HEK293 (cell line): ENCODE data around the gene HBG2.

Experiments used
- CTCF ChIA-PET: fragments of 350-600 bp; formaldehyde crosslinking; extraction: SDS; loops from one replicate; lab custom pipeline; 2021; ENCODE audit warnings: antibody characterized with exemption; lab: Yijun Ruan, JAX
- POLR2A ChIA-PET: fragments of 300-600 bp; formaldehyde crosslinking; extraction: SDS; loops from one replicate; lab custom pipeline; 2020; ENCODE audit warnings: antibody characterized with exemption, inconsistent platforms; lab: Yijun Ruan, JAX
- H3K27ac ChIP-seq: fragments of 200-500 bp; sonication (Bioruptor generic); 2 replicates; pipeline ENCODE4 v1.5.1; 2014; ENCODE audit warnings: low read depth, low read length, control low read depth, inconsistent platforms; ENCODE audit errors: extremely low read depth
- H3K36me3 ChIP-seq, 2 experiments: fragments of 200-500 bp in 1 of 2; sonication (Bioruptor generic) in 1 of 2; 1 replicate in 1 of 2; 2 replicates in 1 of 2; pipeline ENCODE4 v1.5.1; 2014 to 2017; ENCODE audit warnings: inconsistent platforms in 2 of 2, low read length in 2 of 2; ENCODE audit not compliant: control insufficient read depth in 2 of 2, insufficient read depth in 1 of 2
- H3K4me1 ChIP-seq: fragments of 200-500 bp; sonication (Bioruptor generic); 2 replicates; pipeline ENCODE4 v1.5.1; 2014; ENCODE audit warnings: mild to moderate bottlenecking, low read length, inconsistent platforms; ENCODE audit not compliant: control insufficient read depth, insufficient read depth
- H3K4me3 ChIP-seq: 2 replicates; pipeline ENCODE4 v1.5.1; 2011; ENCODE audit warnings: low read depth, mild to moderate bottlenecking, control low read depth, low read length, moderate library complexity
- H3K9me3 ChIP-seq: fragments of 200-500 bp; sonication (Bioruptor generic); 2 replicates; pipeline ENCODE4 v1.5.1; 2014; ENCODE audit warnings: low read depth, low read length, inconsistent platforms; ENCODE audit not compliant: control insufficient read depth, insufficient read depth
- HOXD13 ChIP-seq: sonication (generic); formaldehyde crosslinking; IDR thresholded peaks from 2 replicates; pipeline ENCODE4 v1.8.0; 2022; ENCODE audit warnings: missing genetic modification reagents, borderline replicate concordance
- KLF16 ChIP-seq: fragments of 450-650 bp; formaldehyde crosslinking; IDR thresholded peaks from 2 replicates; pipeline ENCODE4 v1.5.1; 2017; ENCODE audit warnings: missing biosample characterization, missing genetic modification characterization
- YY2 ChIP-seq: fragments of 450-650 bp; formaldehyde crosslinking; IDR thresholded peaks from 2 replicates; pipeline ENCODE4 v1.5.1; 2016; ENCODE audit warnings: missing biosample characterization, missing genetic modification characterization
- ZBTB11 ChIP-seq: fragments of 450-650 bp; formaldehyde crosslinking; conservative IDR thresholded peaks from 2 replicates; pipeline ENCODE4 v1.5.1; 2016; ENCODE audit warnings: low read depth, missing biosample characterization, missing genetic modification characterization
- ZNF114 ChIP-seq: fragments of 450-650 bp; formaldehyde crosslinking; IDR thresholded peaks from 2 replicates; pipeline ENCODE4 v1.5.0; 2017; ENCODE audit warnings: missing biosample characterization, missing genetic modification characterization
- ZNF169 ChIP-seq: fragments of 450-650 bp; formaldehyde crosslinking; IDR thresholded peaks from 2 replicates; pipeline ENCODE4 v1.5.1; 2016; ENCODE audit warnings: missing biosample characterization, missing genetic modification characterization
- ZNF248 ChIP-seq: fragments of 450-650 bp; formaldehyde crosslinking; IDR thresholded peaks from 2 replicates; pipeline ENCODE4 v1.5.1; 2017; ENCODE audit warnings: missing biosample characterization, missing genetic modification characterization
- ZNF26 ChIP-seq: fragments of 450-650 bp; formaldehyde crosslinking; IDR thresholded peaks from 2 replicates; pipeline ENCODE4 v1.5.1; 2016; ENCODE audit warnings: missing biosample characterization, missing genetic modification characterization
- ZNF366 ChIP-seq: fragments of 450-650 bp; formaldehyde crosslinking; conservative IDR thresholded peaks from 2 replicates; pipeline ENCODE4 v1.5.1; 2016; ENCODE audit warnings: missing biosample characterization, missing genetic modification characterization
- ZNF610 ChIP-seq: fragments of 450-650 bp; formaldehyde crosslinking; IDR thresholded peaks from 2 replicates; pipeline ENCODE4 v1.5.1; 2016; ENCODE audit warnings: missing biosample characterization, missing genetic modification characterization, borderline replicate concordance
- ZNF626 ChIP-seq: fragments of 450-650 bp; sonication (Bioruptor Pico); formaldehyde crosslinking; IDR thresholded peaks from 2 replicates; pipeline ENCODE4 v1.5.1; 2018; ENCODE audit warnings: missing biosample characterization, missing genetic modification characterization, inconsistent platforms
- ZNF629 ChIP-seq: fragments of 450-650 bp; formaldehyde crosslinking; IDR thresholded peaks from 2 replicates; pipeline ENCODE4 v1.5.1; 2017; ENCODE audit warnings: missing biosample characterization, missing genetic modification characterization
- TF ChIP-seq, protein P1 (sequence below): fragments of 450-650 bp; formaldehyde crosslinking; IDR thresholded peaks from 2 replicates; pipeline ENCODE4; 2016; ENCODE audit warnings: missing biosample characterization, missing genetic modification characterization
- TF ChIP-seq, protein P2 (sequence below): fragments of 450-650 bp; formaldehyde crosslinking; IDR thresholded peaks from 2 replicates; pipeline ENCODE4 v1.5.1; 2016; ENCODE audit warnings: missing biosample characterization, missing genetic modification characterization
- TF ChIP-seq, protein P3 (sequence below): fragments of 450-650 bp; formaldehyde crosslinking; IDR thresholded peaks from 2 replicates; pipeline ENCODE4 v1.5.1; 2017; ENCODE audit warnings: missing biosample characterization, missing genetic modification characterization
- TF ChIP-seq, protein P4 (sequence below): fragments of 450-650 bp; formaldehyde crosslinking; IDR thresholded peaks from 2 replicates; pipeline ENCODE4 v1.5.1; 2016; ENCODE audit warnings: missing biosample characterization, missing genetic modification characterization

Gene HBG2

DNA sequence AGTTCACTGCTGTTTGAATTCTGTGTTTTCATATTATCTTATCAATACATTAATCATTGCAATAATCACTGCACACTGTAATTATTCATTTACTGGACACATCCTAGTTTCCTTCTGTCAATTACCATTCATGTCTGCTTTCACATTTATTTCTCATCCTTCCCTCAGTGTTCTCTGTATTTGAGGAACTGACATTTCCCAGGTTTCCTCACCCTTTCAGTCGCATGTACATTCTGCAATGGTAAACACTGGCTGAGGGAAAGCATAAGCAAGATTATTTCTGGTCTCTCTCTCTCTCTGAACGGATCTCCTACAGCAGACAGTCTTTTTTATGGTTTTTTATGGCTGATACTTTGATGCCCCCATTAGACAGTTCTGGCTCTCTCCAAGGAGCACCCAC is 16.1 kb downstream of the HBG2 start:
- H3K4me1 ChIP-seq: no peaks in the 10 kb centered on the region
- no peaks in the 10 kb centered on the region for H3K36me3 ChIP-seq
- CTCF ChIA-PET: no interaction called here
- H3K9me3 ChIP-seq: no peaks in the 10 kb centered on the region
- H3K27ac ChIP-seq: no peak overlapping the region
- POLR2A ChIA-PET: no interaction called here
- no peak for TF ChIP-seq ZNF169 (tag by site-specific recombination)
- TF ChIP-seq, protein P1, sequence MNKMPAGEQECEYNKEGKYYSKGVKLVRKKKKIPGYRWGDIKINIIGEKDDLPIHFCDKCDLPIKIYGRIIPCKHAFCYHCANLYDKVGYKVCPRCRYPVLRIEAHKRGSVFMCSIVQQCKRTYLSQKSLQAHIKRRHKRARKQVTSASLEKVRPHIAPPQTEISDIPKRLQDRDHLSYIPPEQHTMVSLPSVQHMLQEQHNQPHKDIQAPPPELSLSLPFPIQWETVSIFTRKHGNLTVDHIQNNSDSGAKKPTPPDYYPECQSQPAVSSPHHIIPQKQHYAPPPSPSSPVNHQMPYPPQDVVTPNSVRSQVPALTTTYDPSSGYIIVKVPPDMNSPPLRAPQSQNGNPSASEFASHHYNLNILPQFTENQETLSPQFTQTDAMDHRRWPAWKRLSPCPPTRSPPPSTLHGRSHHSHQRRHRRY: no peak
- TF ChIP-seq YY2 (tag by site-specific recombination): no peak
- TF ChIP-seq, protein P2, sequence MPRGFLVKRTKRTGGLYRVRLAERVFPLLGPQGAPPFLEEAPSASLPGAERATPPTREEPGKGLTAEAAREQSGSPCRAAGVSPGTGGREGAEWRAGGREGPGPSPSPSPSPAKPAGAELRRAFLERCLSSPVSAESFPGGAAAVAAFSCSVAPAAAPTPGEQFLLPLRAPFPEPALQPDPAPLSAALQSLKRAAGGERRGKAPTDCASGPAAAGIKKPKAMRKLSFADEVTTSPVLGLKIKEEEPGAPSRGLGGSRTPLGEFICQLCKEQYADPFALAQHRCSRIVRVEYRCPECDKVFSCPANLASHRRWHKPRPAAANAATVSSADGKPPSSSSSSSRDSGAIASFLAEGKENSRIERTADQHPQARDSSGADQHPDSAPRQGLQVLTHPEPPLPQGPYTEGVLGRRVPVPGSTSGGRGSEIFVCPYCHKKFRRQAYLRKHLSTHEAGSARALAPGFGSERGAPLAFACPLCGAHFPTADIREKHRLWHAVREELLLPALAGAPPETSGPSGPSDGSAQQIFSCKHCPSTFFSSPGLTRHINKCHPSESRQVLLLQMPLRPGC: no peak
- no peak for TF ChIP-seq ZNF629
- TF ChIP-seq ZNF626 (tag by site-specific recombination): no peak
- TF ChIP-seq ZNF248 (tag by site-specific recombination): no peak
- TF ChIP-seq, protein P3, sequence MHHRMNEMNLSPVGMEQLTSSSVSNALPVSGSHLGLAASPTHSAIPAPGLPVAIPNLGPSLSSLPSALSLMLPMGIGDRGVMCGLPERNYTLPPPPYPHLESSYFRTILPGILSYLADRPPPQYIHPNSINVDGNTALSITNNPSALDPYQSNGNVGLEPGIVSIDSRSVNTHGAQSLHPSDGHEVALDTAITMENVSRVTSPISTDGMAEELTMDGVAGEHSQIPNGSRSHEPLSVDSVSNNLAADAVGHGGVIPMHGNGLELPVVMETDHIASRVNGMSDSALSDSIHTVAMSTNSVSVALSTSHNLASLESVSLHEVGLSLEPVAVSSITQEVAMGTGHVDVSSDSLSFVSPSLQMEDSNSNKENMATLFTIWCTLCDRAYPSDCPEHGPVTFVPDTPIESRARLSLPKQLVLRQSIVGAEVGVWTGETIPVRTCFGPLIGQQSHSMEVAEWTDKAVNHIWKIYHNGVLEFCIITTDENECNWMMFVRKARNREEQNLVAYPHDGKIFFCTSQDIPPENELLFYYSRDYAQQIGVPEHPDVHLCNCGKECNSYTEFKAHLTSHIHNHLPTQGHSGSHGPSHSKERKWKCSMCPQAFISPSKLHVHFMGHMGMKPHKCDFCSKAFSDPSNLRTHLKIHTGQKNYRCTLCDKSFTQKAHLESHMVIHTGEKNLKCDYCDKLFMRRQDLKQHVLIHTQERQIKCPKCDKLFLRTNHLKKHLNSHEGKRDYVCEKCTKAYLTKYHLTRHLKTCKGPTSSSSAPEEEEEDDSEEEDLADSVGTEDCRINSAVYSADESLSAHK (tag by site-specific recombination): no peak
- TF ChIP-seq HOXD13 (CRISPR knock-in tag): no peak
- TF ChIP-seq KLF16 (tag by site-specific recombination): no peak
- TF ChIP-seq ZNF26: no peak
- TF ChIP-seq ZNF366 (tag by site-specific recombination): no peak
- TF ChIP-seq, protein P4, sequence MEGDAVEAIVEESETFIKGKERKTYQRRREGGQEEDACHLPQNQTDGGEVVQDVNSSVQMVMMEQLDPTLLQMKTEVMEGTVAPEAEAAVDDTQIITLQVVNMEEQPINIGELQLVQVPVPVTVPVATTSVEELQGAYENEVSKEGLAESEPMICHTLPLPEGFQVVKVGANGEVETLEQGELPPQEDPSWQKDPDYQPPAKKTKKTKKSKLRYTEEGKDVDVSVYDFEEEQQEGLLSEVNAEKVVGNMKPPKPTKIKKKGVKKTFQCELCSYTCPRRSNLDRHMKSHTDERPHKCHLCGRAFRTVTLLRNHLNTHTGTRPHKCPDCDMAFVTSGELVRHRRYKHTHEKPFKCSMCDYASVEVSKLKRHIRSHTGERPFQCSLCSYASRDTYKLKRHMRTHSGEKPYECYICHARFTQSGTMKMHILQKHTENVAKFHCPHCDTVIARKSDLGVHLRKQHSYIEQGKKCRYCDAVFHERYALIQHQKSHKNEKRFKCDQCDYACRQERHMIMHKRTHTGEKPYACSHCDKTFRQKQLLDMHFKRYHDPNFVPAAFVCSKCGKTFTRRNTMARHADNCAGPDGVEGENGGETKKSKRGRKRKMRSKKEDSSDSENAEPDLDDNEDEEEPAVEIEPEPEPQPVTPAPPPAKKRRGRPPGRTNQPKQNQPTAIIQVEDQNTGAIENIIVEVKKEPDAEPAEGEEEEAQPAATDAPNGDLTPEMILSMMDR (tag by site-specific recombination): no peak
- TF ChIP-seq ZBTB11 (tag by site-specific recombination): no peak
- TF ChIP-seq ZNF610: no peak
- TF ChIP-seq ZNF114 (tag by site-specific recombination): no peak
- no peak overlapping the region for H3K4me3 ChIP-seq
